ENCODE measurements around the gene PPP1R14B. TPM values are rescaled to one million over a fixed set of nuclear protein-coding genes. Genes with fewer than 3 reads are reported as not detected.
A peak's percentile ranks its signal among the peaks of the same experiment; 100 is the strongest.

Gene PPP1R14B
- total RNA-seq, 3 donors from 2014 or later = 73.6 to 142 (median 87.5) TPM

- intact Hi-C loops (cut with DNase I, micrococcal nuclease) = no loop called here
Measured at GRCh38 chr11:64275841-64276240, 29.1 kb upstream of the PPP1R14B start.

GRCh38 chr11:64275031-64275800, 28.5 kb upstream of the PPP1R14B start:
- DNase-seq (peak in 1 of 3 donors; percentile 47), ATAC-seq (no peak)
- Histone ChIP-seq H3K4me3 (no peak overlapping the region), H3K36me3 (ENCODE audit: low read depth) (no peaks in the 10 kb centered on the region), H3K4me1 (ENCODE audit: low read depth) (peaks cover 33% of the 10 kb centered on the region), H3K9me3 (no peaks in the 10 kb centered on the region)
- TF ChIP-seq CTCF (IDR thresholded peaks at IDR 0.05) = no peak
- intact Hi-C loops (cut with DNase I, micrococcal nuclease) = no loop called here

More at GRCh38 chr11:64275841-64276240, 29.1 kb upstream of the PPP1R14B start:
- Histone ChIP-seq H3K9me3 (no peaks in the 10 kb centered on the region), H3K36me3 (ENCODE audit: low read depth) (no peaks in the 10 kb centered on the region), H3K4me3 (no peak overlapping the region), H3K4me1 (ENCODE audit: low read depth) (peaks cover 33% of the 10 kb centered on the region)
- DNase-seq (no peak), ATAC-seq (no peak)
- no peak for TF ChIP-seq CTCF (IDR thresholded peaks at IDR 0.05)

- Histone ChIP-seq H3K4me1 (ENCODE audit: low read depth) (peaks cover 35% of the 10 kb centered on the region), H3K36me3 (ENCODE audit: low read depth) (peaks cover 4% of the 10 kb centered on the region), H3K9me3 (no peaks in the 10 kb centered on the region)
Measured at GRCh38 chr11:64269540-64270220, 22.9 kb upstream of the PPP1R14B start.

GRCh38 chr11:64268893-64269539, 22.3 kb upstream of the PPP1R14B start:
- intact Hi-C loops (cut with DNase I, micrococcal nuclease) = no loop called here
- DNase-seq (peak; percentile 74 to 87 (median 83)), ATAC-seq (peak; percentile 21)
- H3K4me3 ChIP-seq = peak overlapping the region; percentile 46
- no peaks in the 10 kb centered on the region for H3K9me3 ChIP-seq
- peaks cover 32% of the 10 kb centered on the region for H3K4me1 ChIP-seq (ENCODE audit: low read depth)
- peaks cover 4% of the 10 kb centered on the region for H3K36me3 ChIP-seq (ENCODE audit: low read depth)
- TF ChIP-seq CTCF (IDR thresholded peaks at IDR 0.05) = no peak

More at GRCh38 chr11:64269540-64270220, 22.9 kb upstream of the PPP1R14B start:
- intact Hi-C loops (cut with DNase I, micrococcal nuclease) = no loop called here
- peak overlapping the region; percentile 46 for H3K4me3 ChIP-seq
- peak; percentile 81 for ATAC-seq
- no peak for TF ChIP-seq CTCF (IDR thresholded peaks at IDR 0.05)
- peak; percentile 97 to 98 (median 98) for DNase-seq

GRCh38 chr11:64268025-64268892, 21.5 kb upstream of the PPP1R14B start:
- Histone ChIP-seq H3K4me3 (no peak overlapping the region), H3K36me3 (ENCODE audit: low read depth) (peaks cover 4% of the 10 kb centered on the region), H3K4me1 (ENCODE audit: low read depth) (peaks cover 27% of the 10 kb centered on the region), H3K9me3 (no peaks in the 10 kb centered on the region)
- intact Hi-C loops (cut with DNase I, micrococcal nuclease) = no loop called here
- TF ChIP-seq CTCF (IDR thresholded peaks at IDR 0.05) = no peak
- peak; percentile 80 to 87 (median 83) for DNase-seq
- peak; percentile 10 for ATAC-seq

All from mucosa of descending colon (tissue), 3 donors.